GM18519 (cell line): ENCODE measurements around the gene WDR6.

Experiments
- ATAC-seq: cut with Tn5 transposase; IDR thresholded peaks from one replicate; pipeline ENCODE4 v1.9.1; 2021; ENCODE audit warnings: mild to moderate bottlenecking, moderate library complexity; ENCODE audit not compliant: unreplicated experiment, low FRiP score

Gene WDR6, protein sequence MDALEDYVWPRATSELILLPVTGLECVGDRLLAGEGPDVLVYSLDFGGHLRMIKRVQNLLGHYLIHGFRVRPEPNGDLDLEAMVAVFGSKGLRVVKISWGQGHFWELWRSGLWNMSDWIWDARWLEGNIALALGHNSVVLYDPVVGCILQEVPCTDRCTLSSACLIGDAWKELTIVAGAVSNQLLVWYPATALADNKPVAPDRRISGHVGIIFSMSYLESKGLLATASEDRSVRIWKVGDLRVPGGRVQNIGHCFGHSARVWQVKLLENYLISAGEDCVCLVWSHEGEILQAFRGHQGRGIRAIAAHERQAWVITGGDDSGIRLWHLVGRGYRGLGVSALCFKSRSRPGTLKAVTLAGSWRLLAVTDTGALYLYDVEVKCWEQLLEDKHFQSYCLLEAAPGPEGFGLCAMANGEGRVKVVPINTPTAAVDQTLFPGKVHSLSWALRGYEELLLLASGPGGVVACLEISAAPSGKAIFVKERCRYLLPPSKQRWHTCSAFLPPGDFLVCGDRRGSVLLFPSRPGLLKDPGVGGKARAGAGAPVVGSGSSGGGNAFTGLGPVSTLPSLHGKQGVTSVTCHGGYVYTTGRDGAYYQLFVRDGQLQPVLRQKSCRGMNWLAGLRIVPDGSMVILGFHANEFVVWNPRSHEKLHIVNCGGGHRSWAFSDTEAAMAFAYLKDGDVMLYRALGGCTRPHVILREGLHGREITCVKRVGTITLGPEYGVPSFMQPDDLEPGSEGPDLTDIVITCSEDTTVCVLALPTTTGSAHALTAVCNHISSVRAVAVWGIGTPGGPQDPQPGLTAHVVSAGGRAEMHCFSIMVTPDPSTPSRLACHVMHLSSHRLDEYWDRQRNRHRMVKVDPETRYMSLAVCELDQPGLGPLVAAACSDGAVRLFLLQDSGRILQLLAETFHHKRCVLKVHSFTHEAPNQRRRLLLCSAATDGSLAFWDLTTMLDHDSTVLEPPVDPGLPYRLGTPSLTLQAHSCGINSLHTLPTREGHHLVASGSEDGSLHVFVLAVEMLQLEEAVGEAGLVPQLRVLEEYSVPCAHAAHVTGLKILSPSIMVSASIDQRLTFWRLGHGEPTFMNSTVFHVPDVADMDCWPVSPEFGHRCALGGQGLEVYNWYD

GRCh38 chr3:49007068-49007770 is at the start of gene WDR6:
Gene WDR6 (plus strand): TSS chr3:49007391. CDS start chr3:49007432, 41 bp downstream.
- peak; percentile 79 for ATAC-seq

GRCh38 chr3:48960841-48961413 is 46.3 kb upstream of the WDR6 start:
- ATAC-seq: no peak

DNA sequence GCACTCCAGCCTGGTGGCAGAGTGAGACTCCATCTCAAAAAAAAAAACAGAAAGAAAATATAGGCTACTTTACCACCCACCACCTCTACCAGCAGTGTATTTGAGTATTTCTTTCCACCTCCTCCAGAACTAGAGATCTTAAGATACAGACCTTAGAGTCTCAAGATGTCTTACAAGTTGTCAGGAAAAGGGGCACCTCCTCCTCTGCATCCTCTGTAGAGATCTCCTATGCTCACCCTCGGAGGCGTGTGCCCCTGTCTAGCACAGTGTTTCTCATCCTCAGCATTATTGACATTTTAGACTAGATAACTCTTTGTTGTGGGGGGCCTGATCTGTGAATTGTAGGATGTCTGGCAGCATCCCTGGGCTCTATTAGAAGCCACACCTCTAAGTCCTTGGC is 44.9 kb upstream of the WDR6 start:
- ATAC-seq: no peak

DNA sequence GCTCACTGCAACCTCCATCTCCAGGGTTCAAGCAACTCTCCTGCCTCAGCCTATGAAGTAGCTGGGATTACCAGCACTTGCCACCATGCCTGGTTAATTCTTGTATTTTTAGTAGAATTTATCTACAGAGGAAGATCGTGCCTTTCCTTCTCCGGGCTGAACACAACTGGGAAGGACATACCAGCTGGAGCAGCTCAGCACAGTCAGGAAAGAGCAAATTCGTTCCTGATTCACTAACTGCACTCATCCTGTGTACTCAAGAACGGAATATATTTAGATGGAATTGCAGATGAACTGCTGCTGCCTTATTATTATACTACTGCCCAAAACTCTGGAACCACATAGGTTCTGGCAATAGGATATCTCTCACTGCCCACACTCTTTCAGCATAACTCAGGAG is 44.3 kb upstream of the WDR6 start:
- ATAC-seq: no peak

- no peak for ATAC-seq
Measured at GRCh38 chr3:48963591-48963990, 43.6 kb upstream of the WDR6 start.

- no peak for ATAC-seq
Measured at GRCh38 chr3:48966367-48966766, 40.8 kb upstream of the WDR6 start.

GRCh38 chr3:48966876-48967361 is 40.3 kb upstream of the WDR6 start:
- no peak for ATAC-seq

DNA sequence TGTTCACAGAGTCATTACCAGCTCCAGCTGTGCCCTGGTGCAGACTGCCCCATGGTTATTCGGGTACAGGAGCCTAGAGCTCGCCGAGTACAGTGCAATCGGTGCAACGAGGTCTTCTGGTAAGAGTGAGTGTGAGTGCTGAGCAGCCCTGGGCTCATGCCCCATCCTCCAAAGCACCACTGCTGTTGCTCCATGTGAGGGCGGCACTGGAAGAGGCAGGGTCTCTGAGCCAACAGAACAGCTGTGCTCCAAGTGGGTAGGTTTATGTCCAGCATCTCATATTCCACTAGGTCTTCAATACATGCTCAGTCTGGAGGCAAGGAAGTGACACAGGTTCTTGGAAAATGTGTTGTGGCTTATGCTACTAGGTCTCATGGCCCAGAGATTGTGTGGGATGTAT is 36.6 kb upstream of the WDR6 start:
- ATAC-seq: no peak

- no peak for ATAC-seq
Measured at GRCh38 chr3:48974076-48974864, 32.9 kb upstream of the WDR6 start.

DNA sequence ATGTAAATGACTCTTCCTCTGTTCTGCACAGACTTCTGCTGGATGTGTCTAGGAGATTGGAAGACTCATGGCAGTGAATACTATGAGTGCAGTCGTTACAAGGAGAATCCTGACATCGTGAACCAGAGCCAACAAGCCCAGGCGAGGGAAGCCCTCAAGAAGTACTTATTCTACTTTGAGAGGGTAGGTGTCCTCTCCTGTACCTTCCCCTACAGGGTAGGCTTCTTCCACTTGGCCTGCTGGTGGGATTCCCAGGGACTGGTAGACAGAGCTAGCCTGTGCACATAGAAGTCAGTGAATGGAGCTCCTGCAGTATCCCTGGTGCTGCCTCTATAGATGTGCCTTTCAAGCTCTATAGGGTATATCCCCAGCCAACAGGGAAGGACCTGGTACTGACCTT is 27.7 kb upstream of the WDR6 start:
- ATAC-seq: no peak

- ATAC-seq: no peak
Measured at GRCh38 chr3:48980295-48980694, 26.9 kb upstream of the WDR6 start.

DNA sequence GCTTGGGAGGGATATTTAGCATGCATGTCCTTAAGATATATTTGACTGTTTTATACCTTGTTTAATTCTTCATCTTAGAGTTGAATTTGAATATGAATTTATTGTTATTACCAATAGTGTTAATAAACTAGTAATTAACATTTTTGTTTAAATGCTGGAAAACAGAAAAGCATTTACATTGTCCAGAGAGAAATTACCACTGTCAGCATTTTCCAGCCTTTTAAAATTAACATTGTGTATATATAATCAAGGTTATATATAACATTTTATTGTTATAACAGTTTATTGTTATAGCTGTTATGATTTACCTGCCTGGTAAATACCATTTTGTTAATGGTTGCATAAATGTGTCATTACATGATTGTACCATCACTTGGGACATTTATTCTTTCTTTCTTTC is 25.2 kb upstream of the WDR6 start:
- no peak for ATAC-seq

DNA sequence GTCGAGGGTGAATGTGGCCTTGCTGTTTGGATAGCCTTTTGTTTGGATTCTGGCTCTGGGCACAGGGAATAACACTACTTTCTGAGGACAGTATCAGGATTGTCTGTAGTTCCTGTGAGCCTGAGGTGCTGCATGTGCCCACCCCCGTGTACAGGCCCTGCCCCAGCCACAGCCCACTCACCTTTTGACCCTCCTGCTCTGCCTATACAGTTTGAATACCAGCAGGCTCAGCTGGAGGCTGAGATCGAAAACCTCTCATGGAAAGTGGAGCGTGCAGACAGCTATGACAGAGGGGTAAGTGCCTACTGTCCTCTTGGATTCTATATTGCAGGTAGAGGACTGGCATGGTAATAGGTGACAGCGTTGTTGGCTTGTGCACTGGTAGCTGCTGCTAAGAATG is 24.5 kb upstream of the WDR6 start:
- ATAC-seq: no peak

GRCh38 chr3:48983096-48983495 is 24.1 kb upstream of the WDR6 start:
- ATAC-seq: no peak

GRCh38 chr3:48984663-48985062 is 22.5 kb upstream of the WDR6 start:
- ATAC-seq: no peak

DNA sequence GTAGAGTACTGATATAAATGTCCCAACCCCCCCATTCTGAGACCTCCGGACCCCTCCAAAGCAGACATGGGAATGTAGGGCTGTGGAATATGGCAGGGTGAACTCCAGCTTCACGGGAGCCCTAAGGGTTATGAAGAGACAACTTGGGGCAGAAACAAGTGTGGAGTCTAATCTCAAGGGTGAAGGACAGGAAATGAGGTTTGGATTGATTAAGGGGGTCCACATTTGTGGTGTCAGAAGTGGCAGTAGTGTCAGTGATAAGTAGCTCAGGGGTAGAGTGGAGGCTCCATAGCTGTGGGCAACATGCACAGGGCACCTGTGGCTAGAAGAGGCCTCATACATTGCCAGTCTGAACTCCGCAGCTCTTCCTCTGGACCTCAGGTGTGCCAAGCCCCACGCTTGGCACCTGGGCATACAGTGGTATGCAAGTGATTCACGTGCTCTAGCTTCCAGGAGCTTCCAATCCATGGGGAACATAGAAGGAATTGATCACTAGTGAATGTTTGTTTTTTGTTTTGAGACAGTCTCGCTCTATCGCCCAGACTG is 21.3 kb upstream of the WDR6 start:
- no peak for ATAC-seq

- ATAC-seq: no peak
Measured at GRCh38 chr3:48989126-48989795, 17.9 kb upstream of the WDR6 start.

- ATAC-seq: no peak
Measured at GRCh38 chr3:48989796-48990635, 17.2 kb upstream of the WDR6 start, which contains the start of gene P4HTM. Gene P4HTM (plus strand): TSS chr3:48990241. CDS start chr3:48990257, 16 bp downstream.
